DOHH2 (cell line): ENCODE data around the gene FAM107B.

ENCODE experiments used
- EZH2phosphoT487 ChIP-seq: fragments of 200-600 bp; sonication (generic); IDR thresholded peaks from 2 replicates; pipeline ENCODE4 v1.6.1; 2017; ENCODE audit warnings: borderline replicate concordance, mild to moderate bottlenecking, antibody characterized with exemption, low read length, moderate library complexity, mixed read lengths
- TF ChIP-seq, protein P1 (sequence below): fragments of 200-600 bp; sonication (generic); IDR thresholded peaks from one replicate; pipeline ENCODE4 v1.5.1; 2014; ENCODE audit warnings: antibody characterized with exemption, mild to moderate bottlenecking, low read depth, low read length; ENCODE audit not compliant: poor library complexity, severe bottlenecking

DNA sequence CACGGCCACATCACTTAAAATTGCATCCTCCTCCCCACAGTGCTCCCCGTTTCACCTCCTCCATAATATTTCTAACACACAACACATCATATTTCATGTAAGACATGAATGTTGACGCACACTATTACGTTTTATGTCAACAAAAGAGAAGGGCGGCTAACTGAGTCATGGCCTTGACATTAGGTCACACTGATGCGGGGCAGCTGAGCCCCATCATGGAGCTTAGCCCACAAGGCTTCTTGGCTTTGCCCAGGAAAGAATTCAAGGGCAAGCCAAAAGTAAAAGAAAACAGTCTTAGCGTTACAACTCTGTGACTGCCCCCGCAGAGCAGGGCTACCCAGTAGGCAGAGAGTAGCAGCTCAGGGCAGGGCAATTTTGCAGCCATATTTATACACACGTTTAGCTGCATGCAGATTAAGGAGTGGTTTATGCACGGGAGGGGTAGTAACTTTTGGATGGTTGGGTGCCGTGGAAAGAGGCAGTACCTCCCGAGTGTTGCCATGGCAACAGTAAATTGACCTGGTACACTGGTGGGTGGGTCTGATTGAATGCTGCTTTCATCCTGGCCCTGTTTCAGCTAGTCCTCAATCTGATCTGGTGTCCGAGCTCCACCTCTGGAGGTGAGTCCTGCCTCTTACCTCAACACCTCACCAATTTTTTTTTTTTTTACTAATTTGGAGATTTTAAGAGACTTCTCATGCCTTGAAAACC, 287.8 kb downstream of the FAM107B start:
- TF ChIP-seq EZH2phosphoT487 = no peak
- TF ChIP-seq, protein P1, sequence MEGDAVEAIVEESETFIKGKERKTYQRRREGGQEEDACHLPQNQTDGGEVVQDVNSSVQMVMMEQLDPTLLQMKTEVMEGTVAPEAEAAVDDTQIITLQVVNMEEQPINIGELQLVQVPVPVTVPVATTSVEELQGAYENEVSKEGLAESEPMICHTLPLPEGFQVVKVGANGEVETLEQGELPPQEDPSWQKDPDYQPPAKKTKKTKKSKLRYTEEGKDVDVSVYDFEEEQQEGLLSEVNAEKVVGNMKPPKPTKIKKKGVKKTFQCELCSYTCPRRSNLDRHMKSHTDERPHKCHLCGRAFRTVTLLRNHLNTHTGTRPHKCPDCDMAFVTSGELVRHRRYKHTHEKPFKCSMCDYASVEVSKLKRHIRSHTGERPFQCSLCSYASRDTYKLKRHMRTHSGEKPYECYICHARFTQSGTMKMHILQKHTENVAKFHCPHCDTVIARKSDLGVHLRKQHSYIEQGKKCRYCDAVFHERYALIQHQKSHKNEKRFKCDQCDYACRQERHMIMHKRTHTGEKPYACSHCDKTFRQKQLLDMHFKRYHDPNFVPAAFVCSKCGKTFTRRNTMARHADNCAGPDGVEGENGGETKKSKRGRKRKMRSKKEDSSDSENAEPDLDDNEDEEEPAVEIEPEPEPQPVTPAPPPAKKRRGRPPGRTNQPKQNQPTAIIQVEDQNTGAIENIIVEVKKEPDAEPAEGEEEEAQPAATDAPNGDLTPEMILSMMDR = no peak
